DOHH2 (cell line): Measurements from ENCODE around the gene ITGB5.

ENCODE experiments used
- H3F3A ChIP-seq: fragments of 200-600 bp; sonication (generic), shearing (Covaris generic); 2 replicates; pipeline ENCODE4 v1.6.0; 2016; ENCODE audit warnings: antibody characterized with exemption, mild to moderate bottlenecking; ENCODE audit not compliant: control insufficient read depth, insufficient read depth
- H3K27ac ChIP-seq: fragments of 200-600 bp; sonication (generic); 2 replicates; pipeline ENCODE4 v1.5.1; 2014; ENCODE audit warnings: low read depth, mild to moderate bottlenecking, low read length, moderate library complexity
- H3K27me3 ChIP-seq: fragments of 200-600 bp; sonication (generic); 2 replicates; pipeline ENCODE4 v1.6.1; 2014; ENCODE audit warnings: mild to moderate bottlenecking, low read length, mixed read lengths; ENCODE audit not compliant: control insufficient read depth
- H3K36me3 ChIP-seq: fragments of 200-600 bp; sonication (generic); 2 replicates; pipeline ENCODE4 v1.6.1; 2014; ENCODE audit warnings: mild to moderate bottlenecking, low read length, moderate library complexity, mixed read lengths; ENCODE audit not compliant: control insufficient read depth
- H3K4me1 ChIP-seq: fragments of 200-600 bp; sonication (generic); 2 replicates; pipeline ENCODE4 v1.6.1; 2014; ENCODE audit warnings: mild to moderate bottlenecking, low read length, mixed read lengths; ENCODE audit not compliant: control insufficient read depth
- H3K4me2 ChIP-seq: fragments of 200-600 bp; sonication (generic); 2 replicates; pipeline ENCODE4 v1.6.0; 2014; ENCODE audit warnings: mild to moderate bottlenecking, low read length, moderate library complexity
- H3K4me3 ChIP-seq: fragments of 200-600 bp; sonication (generic); 2 replicates; pipeline ENCODE4 v1.5.1; 2014; ENCODE audit warnings: mild to moderate bottlenecking, low read length, mixed read lengths
- H3K79me2 ChIP-seq: fragments of 200-600 bp; sonication (generic); 2 replicates; pipeline ENCODE4 v1.6.1; 2014; ENCODE audit warnings: mild to moderate bottlenecking, low read length, mixed read lengths; ENCODE audit not compliant: control insufficient read depth
- H3K9me2 ChIP-seq: fragments of 200-600 bp; sonication (generic); replicated peaks from 2 replicates; pipeline ENCODE4 v1.6.1; 2014; ENCODE audit warnings: mild to moderate bottlenecking, low read length, mixed read lengths; ENCODE audit not compliant: control insufficient read depth
- H3K9me3 ChIP-seq: fragments of 200-600 bp; sonication (generic); 2 replicates; pipeline ENCODE4 v1.6.1; 2014; ENCODE audit warnings: antibody characterized with exemption, low read length, mixed read lengths; ENCODE audit not compliant: control insufficient read depth, insufficient read depth
- H4K20me1 ChIP-seq: fragments of 200-600 bp; sonication (generic); 2 replicates; pipeline ENCODE4 v1.6.0; 2014; ENCODE audit warnings: low read depth, mild to moderate bottlenecking, antibody characterized with exemption, low read length, moderate library complexity; ENCODE audit not compliant: control insufficient read depth, insufficient read depth
- EZH2phosphoT487 ChIP-seq: fragments of 200-600 bp; sonication (generic); IDR thresholded peaks from 2 replicates; pipeline ENCODE4 v1.6.1; 2017; ENCODE audit warnings: borderline replicate concordance, mild to moderate bottlenecking, antibody characterized with exemption, low read length, moderate library complexity, mixed read lengths
- TF ChIP-seq, protein P1 (sequence below): fragments of 200-600 bp; sonication (generic); IDR thresholded peaks from one replicate; pipeline ENCODE4 v1.5.1; 2014; ENCODE audit warnings: antibody characterized with exemption, mild to moderate bottlenecking, low read depth, low read length; ENCODE audit not compliant: poor library complexity, severe bottlenecking

Gene ITGB5

DNA sequence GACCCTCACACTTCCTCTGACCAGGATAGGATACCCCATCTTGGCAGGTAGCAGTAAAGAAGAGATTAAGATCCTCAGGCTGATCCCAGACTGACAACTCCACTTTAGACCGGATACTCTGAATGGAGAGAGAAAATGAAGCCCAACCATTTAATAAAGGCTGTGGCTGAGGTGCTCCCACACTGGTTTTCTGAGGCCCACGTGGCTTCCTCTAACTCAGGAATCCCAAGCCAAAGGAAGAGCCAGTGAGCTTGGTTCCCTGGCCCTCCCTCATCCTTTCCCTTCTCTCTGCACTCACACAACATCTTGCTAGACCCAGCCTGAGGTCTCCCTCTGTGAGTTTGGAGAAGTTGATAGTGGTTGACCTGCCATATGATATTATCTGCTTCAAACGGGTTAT, 78.1 kb downstream of the ITGB5 start:
- Histone ChIP-seq H3K9me2 (no peaks in the 10 kb centered on the region), H3K4me3 (no peak overlapping the region), H3F3A (no peaks in the 10 kb centered on the region), H4K20me1 (no peaks in the 10 kb centered on the region), H3K9me3 (no peaks in the 10 kb centered on the region), H3K4me2 (no peak overlapping the region), H3K4me1 (no peaks in the 10 kb centered on the region), H3K36me3 (no peaks in the 10 kb centered on the region), H3K79me2 (no peaks in the 10 kb centered on the region), H3K27ac (no peak overlapping the region), H3K27me3 (peaks cover 3% of the 10 kb centered on the region; the same call in 1 of the 2 replicates)
- TF ChIP-seq, protein P1, sequence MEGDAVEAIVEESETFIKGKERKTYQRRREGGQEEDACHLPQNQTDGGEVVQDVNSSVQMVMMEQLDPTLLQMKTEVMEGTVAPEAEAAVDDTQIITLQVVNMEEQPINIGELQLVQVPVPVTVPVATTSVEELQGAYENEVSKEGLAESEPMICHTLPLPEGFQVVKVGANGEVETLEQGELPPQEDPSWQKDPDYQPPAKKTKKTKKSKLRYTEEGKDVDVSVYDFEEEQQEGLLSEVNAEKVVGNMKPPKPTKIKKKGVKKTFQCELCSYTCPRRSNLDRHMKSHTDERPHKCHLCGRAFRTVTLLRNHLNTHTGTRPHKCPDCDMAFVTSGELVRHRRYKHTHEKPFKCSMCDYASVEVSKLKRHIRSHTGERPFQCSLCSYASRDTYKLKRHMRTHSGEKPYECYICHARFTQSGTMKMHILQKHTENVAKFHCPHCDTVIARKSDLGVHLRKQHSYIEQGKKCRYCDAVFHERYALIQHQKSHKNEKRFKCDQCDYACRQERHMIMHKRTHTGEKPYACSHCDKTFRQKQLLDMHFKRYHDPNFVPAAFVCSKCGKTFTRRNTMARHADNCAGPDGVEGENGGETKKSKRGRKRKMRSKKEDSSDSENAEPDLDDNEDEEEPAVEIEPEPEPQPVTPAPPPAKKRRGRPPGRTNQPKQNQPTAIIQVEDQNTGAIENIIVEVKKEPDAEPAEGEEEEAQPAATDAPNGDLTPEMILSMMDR: no peak
- TF ChIP-seq EZH2phosphoT487: no peak

DNA sequence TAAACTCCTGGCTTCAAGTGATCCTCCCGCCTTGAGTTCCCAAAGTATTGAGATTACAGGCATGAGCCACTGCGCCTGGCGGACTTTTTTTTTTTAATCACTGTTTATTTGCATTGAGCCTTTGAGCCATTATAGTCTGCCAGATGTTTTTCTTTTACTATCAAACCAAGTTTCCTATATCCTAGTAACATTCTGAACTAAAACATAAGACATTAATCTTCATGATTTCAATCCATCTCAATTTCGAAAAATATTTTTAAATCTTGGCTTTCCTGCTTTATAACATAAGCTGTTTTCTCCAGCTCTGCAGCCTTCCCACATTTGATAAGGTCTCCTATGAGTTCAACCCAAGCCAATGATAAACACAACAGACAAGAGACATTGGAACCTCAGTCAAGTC, 81.5 kb downstream of the ITGB5 start:
- no peaks in the 10 kb centered on the region for H3K9me3 ChIP-seq
- no peak overlapping the region for H3K4me2 ChIP-seq
- no peak overlapping the region for H3K4me3 ChIP-seq
- no peaks in the 10 kb centered on the region for H4K20me1 ChIP-seq
- H3F3A ChIP-seq: no peaks in the 10 kb centered on the region
- H3K9me2 ChIP-seq: no peaks in the 10 kb centered on the region
- no peak overlapping the region for H3K27ac ChIP-seq
- TF ChIP-seq, protein P1: no peak
- TF ChIP-seq EZH2phosphoT487: no peak
- H3K4me1 ChIP-seq: no peaks in the 10 kb centered on the region
- peaks cover 3% of the 10 kb centered on the region; the same call in 1 of the 2 replicates for H3K27me3 ChIP-seq
- no peaks in the 10 kb centered on the region for H3K79me2 ChIP-seq
- H3K36me3 ChIP-seq: no peaks in the 10 kb centered on the region

DNA sequence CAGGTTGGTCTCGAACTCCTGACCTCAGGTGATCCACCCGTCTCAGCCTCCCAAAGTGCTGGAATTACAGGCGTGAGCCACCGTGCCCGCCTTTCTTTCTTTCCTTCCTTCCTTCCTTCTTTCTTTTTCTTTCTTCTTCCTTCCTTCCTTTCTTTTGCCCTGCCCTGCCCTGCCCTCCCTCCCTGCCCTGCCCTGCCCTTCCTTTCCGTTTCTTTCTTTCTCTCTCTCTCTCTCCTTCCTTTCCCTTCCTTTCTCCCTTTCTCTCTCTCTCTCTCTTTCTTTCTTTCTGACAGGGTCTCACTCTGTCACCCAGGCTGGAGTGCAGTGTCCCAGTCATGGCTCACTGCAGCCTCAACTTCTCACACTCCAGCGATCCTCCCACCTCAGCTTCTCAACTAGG, 82.3 kb downstream of the ITGB5 start:
- TF ChIP-seq, protein P1: no peak
- TF ChIP-seq EZH2phosphoT487: no peak
- Histone ChIP-seq H3K4me3 (no peak overlapping the region), H3K79me2 (no peaks in the 10 kb centered on the region), H3K4me1 (no peaks in the 10 kb centered on the region), H3K36me3 (no peaks in the 10 kb centered on the region), H3K4me2 (no peak overlapping the region), H4K20me1 (no peaks in the 10 kb centered on the region), H3K27ac (no peak overlapping the region), H3F3A (no peaks in the 10 kb centered on the region), H3K27me3 (peaks cover 3% of the 10 kb centered on the region; the same call in 1 of the 2 replicates), H3K9me2 (no peaks in the 10 kb centered on the region), H3K9me3 (no peaks in the 10 kb centered on the region)

DNA sequence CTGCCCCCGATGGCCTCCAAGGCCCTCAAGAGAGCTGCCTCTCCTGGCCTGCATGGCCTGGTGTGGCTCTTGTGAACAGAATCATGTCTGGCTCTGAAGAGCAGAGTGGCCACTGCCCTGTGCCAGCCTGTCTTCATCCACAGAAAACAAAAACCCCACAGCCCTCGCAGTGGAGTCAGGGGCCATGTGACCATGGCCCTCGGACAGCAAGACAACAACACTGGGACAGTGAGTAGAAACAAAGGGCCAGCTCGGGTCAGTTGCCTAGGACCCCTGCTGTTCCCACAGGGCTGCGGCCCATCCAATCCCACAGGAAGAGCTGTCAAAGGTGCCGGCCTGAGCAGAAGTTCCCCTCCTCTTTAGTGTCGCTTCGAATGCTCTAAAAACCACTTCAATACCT, 84.5 kb downstream of the ITGB5 start:
- H3K27me3 ChIP-seq: no peaks in the 10 kb centered on the region
- H3K4me3 ChIP-seq: no peak overlapping the region

More for the DNA sequence above, 84.5 kb downstream of the ITGB5 start:
- Histone ChIP-seq H3K4me1 (no peaks in the 10 kb centered on the region), H3K9me3 (no peaks in the 10 kb centered on the region), H3K9me2 (no peaks in the 10 kb centered on the region), H3K79me2 (no peaks in the 10 kb centered on the region), H3K4me2 (no peak overlapping the region), H3K36me3 (no peaks in the 10 kb centered on the region), H4K20me1 (no peaks in the 10 kb centered on the region), H3K27ac (no peak overlapping the region), H3F3A (no peaks in the 10 kb centered on the region)
- TF ChIP-seq EZH2phosphoT487: no peak
- TF ChIP-seq, protein P1: no peak
